Heart left ventricle (tissue), 13 donors: ENCODE results near the gene CTDSP2.

Experiments
- CTCF ChIP-seq, 12 donors: fragments of 200-600 bp; sonication (generic) in 4 of 12; IDR thresholded peaks; one replicate each; pipeline versions ENCODE4 v1.5.0 to v1.8.0; 2018 to 2022; ENCODE audit warnings: antibody characterized with exemption in 12 of 12, mild to moderate bottlenecking in 5 of 12
- POLR2A ChIP-seq, 2 donors: fragments of 450-650 bp; IDR thresholded peaks; one replicate each; pipeline ENCODE4 v1.6.1; 2017; ENCODE audit warnings: antibody characterized with exemption in 2 of 2, mild to moderate bottlenecking in 2 of 2, moderate library complexity in 2 of 2
- donor health status: ischemic (EF 13 %, LVEDD 7.1; RV severe dilation, severe dysfunction).
- donor health status: DM: no; HTN: yes; CAD: no.
- donor health status: DM: no; HTN: no; CAD: no.
- donor health status: ischemic (EF 25% LVEDD 6.9; RV normal size, moderate dysfunction).
- donor health status: ischemic (EF 25% LVEDD 5.7; RV mildly dilated, moderate dysfunction).
- donor health status: ischemic (EF 35%, LVEDD 5.7; RV mildly dilated, moderate dysfunction).
- donor health status: nonischemic (EF 11% LVEDD 7.7; RV severe dilation, severe dysfunction).
- donor health status: DM: yes; HTN: yes; CAD: no.
- donor health status: PGD.
- donor health status: ischemic (EF 29% LVEDD 5.4; RV normal size, mild dysfunction).
- donor health status: nonischemic (EF 23%, LVEDD 6.1; RV moderate dilation, normal function).

GRCh38 chr12:57808351-57808750, 38.2 kb downstream of the CTDSP2 start:
- TF ChIP-seq CTCF (IDR thresholded peaks at IDR 0.05) (no peak), POLR2A (IDR thresholded peaks at IDR 0.05) (no peak)
